MV-4-11 (cell line): ENCODE data around the gene ZCCHC12.

Experiments used
- DNase-seq: peaks from one replicate; lab custom pipeline; 2025; lab: John Stamatoyannopoulos, UW

ZCCHC12 gene

GRCh38 chrX:118872102-118872566 is 48.5 kb downstream of the ZCCHC12 start:
- no peak for DNase-seq
